ENCODE measurements around the gene CHTOP. TPM values are rescaled to one million over a fixed set of nuclear protein-coding genes. Genes with fewer than 3 reads are reported as not detected.

CHTOP gene
- total RNA-seq, 4 donors from 2014 or later, result 99.1 to 124 (median 105) TPM

- H3K27ac ChIP-seq, result peak overlapping the region; percentile 75 to 89 (median 77)
- H3K27me3 ChIP-seq, result no peaks in the 10 kb centered on the region
- peaks cover 0 to 8% of the 10 kb centered on the region in 2 donors for H3K36me3 ChIP-seq
- 60 to 67% methylated on average over 1 of the region's 2 CpGs for WGBS, 2 donors
- DNase-seq, result no peak
- TF ChIP-seq CTCF (IDR thresholded peaks at IDR 0.05) (no peak), POLR2A (IDR thresholded peaks at IDR 0.05) (no peak)
- H3K9me3 ChIP-seq, result no peaks in the 10 kb centered on the region
- H3K4me3 ChIP-seq (replicated peaks in 1 of 3), result peak overlapping the region in 1 of 3 donors; percentile 19
- intact Hi-C loops (cut with DNase I), result no loop called here
- peaks cover 58 to 69% of the 10 kb centered on the region in 2 donors for H3K4me1 ChIP-seq
Measured at GRCh38 chr1:153615406-153615805, 18.5 kb upstream of the CHTOP start.

DNA sequence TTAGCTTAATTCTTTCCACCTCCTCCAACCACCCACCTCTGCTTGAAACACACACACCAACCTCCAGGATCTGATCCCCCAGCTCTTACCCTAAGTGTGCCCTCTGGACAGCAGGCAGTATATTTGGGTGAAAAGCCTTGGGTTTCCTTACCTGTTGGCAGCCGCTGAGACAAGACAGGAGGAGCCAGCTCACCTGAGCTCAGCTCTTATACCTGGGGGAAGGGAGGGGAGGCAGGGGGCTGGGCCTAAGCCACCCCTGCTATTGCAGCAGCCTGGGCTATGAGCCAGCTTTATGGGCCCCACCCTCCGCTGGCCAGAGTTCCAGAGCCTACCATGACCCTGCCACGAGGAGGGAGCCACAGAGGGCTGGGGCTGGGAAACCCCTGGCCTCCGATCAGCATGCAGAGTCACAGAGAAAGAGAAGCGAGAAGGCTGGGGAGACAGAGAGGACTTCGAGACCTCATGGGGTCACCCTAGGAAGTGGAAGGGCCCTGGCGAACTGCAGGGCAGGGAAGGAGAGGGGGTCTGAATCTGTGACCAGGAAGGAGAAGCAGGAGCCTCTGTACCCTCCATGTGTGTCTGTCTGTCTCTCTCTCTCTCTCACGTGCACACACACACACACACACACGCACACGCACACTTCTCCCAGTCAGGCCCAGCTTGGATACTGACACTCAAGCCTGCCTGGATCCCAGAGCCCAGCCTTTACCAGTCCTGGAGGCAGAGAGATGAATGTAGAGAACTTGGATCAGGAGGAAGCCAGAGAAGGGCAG lies 17.5 kb upstream of the CHTOP start, which contains the start of gene S100A14:
Gene S100A14 (minus strand): TSS at position 182 of the 773 bp plus-strand sequence. CDS start 467 bp downstream, outside the sequence.
- 30 to 38% methylated on average over 10 of the region's 10 CpGs for WGBS, 2 donors
- peak; percentile 94 to 96 for DNase-seq
- intact Hi-C loops (cut with DNase I), result no loop called here

GRCh38 chr1:153616917-153617311 lies 17.0 kb upstream of the CHTOP start:
- peak overlapping the region; percentile 75 to 89 (median 77) for H3K27ac ChIP-seq
- WGBS, 2 donors, result 45 to 80% methylated on average over 2 to 5 of the region's 5 CpGs
- peak; percentile 88 to 90 for DNase-seq

More for the DNA sequence above, 17.5 kb upstream of the CHTOP start, which contains the start of gene S100A14:
- peak in 1 of 6 experiments; percentile 9 for TF ChIP-seq CTCF (IDR thresholded peaks at IDR 0.05)
- peak in 1 of 2 donors; percentile 77 for TF ChIP-seq POLR2A (IDR thresholded peaks at IDR 0.05)
- H3K36me3 ChIP-seq, result peaks cover 0 to 8% of the 10 kb centered on the region in 2 donors
- H3K27me3 ChIP-seq, result no peaks in the 10 kb centered on the region
- peak within 1 kb of the TSS in 1 of 3 donors; percentile 19 for H3K4me3 ChIP-seq (replicated peaks in 1 of 3)
- H3K4me1 ChIP-seq, result peaks cover 49 to 60% of the 10 kb centered on the region in 2 donors
- peak within 1 kb of the TSS; percentile 75 to 89 (median 77) for H3K27ac ChIP-seq
- no peaks in the 10 kb centered on the region for H3K9me3 ChIP-seq

DNA sequence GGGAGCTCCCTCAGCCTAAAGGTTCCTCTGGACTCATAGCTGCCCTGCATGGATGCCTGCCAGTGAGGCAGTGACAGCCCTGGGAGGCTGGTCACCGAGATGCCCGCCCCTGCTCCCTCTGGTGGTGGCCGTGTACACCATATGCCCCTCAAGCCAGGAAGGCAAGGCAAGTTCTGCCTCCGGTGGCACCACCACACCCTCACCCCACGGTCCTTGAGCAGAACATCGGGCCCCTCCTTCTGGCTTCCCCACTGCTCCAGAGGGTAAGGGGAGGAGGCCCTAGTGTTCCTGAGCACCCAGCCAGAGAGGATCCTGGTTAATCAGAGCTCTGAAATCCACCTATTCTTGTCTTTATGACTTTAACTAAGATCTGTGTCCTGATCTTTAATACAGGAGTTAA lies 16.2 kb upstream of the CHTOP start:
- Histone ChIP-seq H3K27ac (peak overlapping the region; percentile 75 to 89 (median 77)), H3K4me1 (peaks cover 49 to 61% of the 10 kb centered on the region in 2 donors), H3K27me3 (no peaks in the 10 kb centered on the region), H3K36me3 (peaks cover 0 to 8% of the 10 kb centered on the region in 2 donors), H3K9me3 (no peaks in the 10 kb centered on the region), H3K4me3 (replicated peaks in 1 of 3) (no peak overlapping the region)
- 17 to 27% methylated on average over 3 to 4 of the region's 6 CpGs for WGBS, 2 donors
- TF ChIP-seq CTCF (IDR thresholded peaks at IDR 0.05), result peak in 5 of 6 experiments; percentile 54 to 88 (median 61)
- no peak for TF ChIP-seq POLR2A (IDR thresholded peaks at IDR 0.05)
- intact Hi-C loops (cut with DNase I), result no loop called here
- peak; percentile 56 to 84 for DNase-seq

More at GRCh38 chr1:153616917-153617311, 17.0 kb upstream of the CHTOP start:
- Histone ChIP-seq H3K27me3 (no peaks in the 10 kb centered on the region), H3K4me3 (replicated peaks in 1 of 3) (no peak overlapping the region), H3K9me3 (no peaks in the 10 kb centered on the region), H3K4me1 (peaks cover 43 to 54% of the 10 kb centered on the region in 2 donors), H3K36me3 (peaks cover 0 to 8% of the 10 kb centered on the region in 2 donors)
- TF ChIP-seq CTCF (IDR thresholded peaks at IDR 0.05) (no peak), POLR2A (IDR thresholded peaks at IDR 0.05) (peak in 1 of 2 donors; percentile 19)
- intact Hi-C loops (cut with DNase I), result no loop called here

GRCh38 chr1:153619171-153619570 lies 14.7 kb upstream of the CHTOP start:
- Histone ChIP-seq H3K4me1 (peaks cover 56 to 62% of the 10 kb centered on the region in 2 donors), H3K27ac (peak overlapping the region in 2 of 3 donors; percentile 77 to 89), H3K27me3 (no peaks in the 10 kb centered on the region), H3K9me3 (no peaks in the 10 kb centered on the region), H3K36me3 (peaks cover 0 to 8% of the 10 kb centered on the region in 2 donors), H3K4me3 (replicated peaks in 1 of 3) (no peak overlapping the region)
- DNase-seq, result no peak
- TF ChIP-seq POLR2A (IDR thresholded peaks at IDR 0.05) (no peak), CTCF (IDR thresholded peaks at IDR 0.05) (no peak)
- 96 to 98% methylated on average over 6 of the region's 6 CpGs for whole genome bisulfite sequencing, 2 donors
- intact Hi-C loops (cut with DNase I), result no loop called here
